Cerebellar cortex (tissue), 1 donor: ENCODE results near the gene ASXL2.
"Not testable (repeated sequence)": the region's sequence is repeated elsewhere in the genome, so short reads cannot be mapped to it uniquely, and the experiment has no call there.

Source experiments
- DNase-seq: peaks from one replicate; pipeline ENCODE4 v3.0.0-alpha.2; 2015; ENCODE audit warnings: low spot score

The ASXL2 gene

GRCh38 chr2:25735835-25736234, 142.5 kb downstream of the ASXL2 start:
- DNase-seq = no peak

GRCh38 chr2:25728559-25728958, 149.7 kb downstream of the ASXL2 start:
- DNase-seq = no peak

DNA sequence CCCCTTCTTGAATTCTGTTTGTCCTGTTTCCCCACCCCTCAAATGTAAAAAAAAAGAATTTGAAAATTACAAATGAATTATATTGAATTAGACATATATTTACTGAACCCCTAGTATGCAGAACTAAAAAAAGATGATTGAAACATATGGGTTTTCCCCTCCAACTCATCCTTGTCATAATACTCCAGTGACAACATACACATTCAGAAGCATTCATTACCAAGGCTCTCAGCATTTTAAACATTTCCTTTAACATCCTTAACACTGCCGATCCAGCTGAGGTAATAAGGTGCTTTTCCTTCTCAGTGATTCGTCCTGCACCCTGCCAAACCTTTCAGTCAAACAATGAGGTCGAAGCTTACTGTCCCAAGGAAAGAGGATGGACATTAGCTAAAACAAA, 151.8 kb downstream of the ASXL2 start:
- DNase-seq = no peak

DNA sequence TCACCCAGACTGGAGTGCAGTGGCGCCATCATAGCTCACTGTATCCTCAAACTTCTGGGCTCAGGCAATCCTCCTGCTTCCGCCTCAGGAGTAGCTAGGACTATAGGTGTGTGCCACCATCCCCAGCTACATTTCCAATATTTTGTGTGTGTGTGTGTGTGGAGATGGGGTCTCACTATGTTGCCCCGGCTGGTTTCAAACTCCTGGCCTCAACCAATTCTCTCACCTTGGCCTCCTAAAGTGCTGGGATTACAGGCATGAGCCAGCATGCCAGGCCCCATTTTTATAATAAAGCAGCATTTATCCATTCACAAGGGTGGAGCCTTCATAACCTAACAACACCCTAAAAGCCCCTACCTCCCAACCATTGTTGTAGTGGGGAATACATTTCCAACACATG, 152.4 kb downstream of the ASXL2 start:
- DNase-seq = no peak

DNA sequence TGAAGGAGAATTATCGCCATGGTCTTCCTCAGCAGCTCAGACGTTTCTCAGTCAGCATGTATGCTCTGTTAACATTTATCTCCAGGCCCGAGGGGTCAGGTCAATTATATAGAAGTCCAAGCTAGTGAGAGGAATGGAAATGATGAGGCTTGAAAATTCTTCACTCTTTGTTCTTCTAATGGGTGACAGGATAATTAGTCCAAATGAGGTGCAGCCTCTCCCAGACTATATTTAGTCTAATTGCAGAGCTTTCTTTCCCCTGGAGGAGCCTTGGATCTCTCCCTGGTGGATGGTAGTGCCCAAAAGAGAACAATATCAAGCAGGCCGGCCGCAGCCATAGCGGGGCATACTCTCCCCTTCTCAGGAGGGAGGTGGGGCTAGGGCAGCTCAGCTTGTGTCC, 153.5 kb downstream of the ASXL2 start:
- DNase-seq = no peak

DNA sequence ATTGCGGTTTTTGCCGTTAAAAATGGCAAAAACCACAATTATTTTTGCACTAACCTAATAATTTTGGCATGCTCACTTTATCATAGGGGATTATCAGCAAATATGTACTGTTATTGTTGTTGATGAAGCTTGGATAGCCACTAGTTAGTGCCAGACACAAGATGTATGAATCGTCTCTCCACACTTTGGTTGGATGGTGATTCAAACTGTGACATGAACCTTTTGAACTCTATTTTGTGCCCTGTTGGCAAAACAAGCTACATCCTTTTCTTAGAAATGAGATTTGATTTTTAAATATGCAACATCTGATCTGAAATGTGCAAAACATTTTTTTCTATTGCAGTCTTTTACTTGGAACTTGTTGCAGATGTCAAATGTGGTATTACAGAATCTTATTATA, 156.1 kb downstream of the ASXL2 start:
- no peak for DNase-seq

GRCh38 chr2:25720575-25720974, 157.7 kb downstream of the ASXL2 start:
- DNase-seq = no peak

DNA sequence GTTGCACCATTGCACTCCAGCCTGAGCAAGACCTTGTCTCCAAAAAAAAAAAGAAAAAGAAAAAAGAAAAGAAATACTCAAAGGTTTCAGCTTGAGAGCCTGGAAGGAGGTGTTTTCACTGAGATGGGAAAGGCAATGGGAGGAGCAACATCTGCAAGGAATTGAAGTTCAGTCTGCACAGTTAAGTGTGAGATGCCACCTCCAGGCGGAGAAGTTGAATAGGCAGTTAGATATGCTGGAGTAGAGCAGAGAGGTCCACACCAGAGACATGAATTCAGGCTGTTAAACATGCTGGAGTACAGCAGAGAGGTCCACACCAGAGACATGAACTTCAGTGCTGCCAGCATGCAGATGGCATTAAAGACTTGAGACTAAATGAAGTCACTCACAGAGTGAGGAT, 163.5 kb downstream of the ASXL2 start:
- peak; percentile 40 for DNase-seq

DNA sequence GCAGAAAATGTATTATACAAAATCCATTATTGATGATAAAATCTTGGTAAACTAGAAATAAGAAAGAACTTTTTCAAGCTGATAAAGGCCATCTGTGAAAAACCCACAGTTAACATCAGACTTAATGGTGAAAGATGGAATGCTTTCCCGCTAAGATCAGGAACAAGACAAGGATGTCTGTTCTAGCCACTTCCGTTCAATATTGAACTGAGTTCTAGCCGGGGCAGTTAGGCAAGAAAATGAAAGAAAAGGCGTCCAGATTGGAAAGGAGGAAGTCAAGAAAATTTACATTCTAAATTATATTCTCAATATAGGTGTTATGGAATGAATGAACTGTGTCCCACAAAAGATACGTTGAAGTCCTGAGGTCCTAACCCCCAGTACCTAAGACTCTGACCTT, 165.8 kb downstream of the ASXL2 start:
- no peak for DNase-seq

DNA sequence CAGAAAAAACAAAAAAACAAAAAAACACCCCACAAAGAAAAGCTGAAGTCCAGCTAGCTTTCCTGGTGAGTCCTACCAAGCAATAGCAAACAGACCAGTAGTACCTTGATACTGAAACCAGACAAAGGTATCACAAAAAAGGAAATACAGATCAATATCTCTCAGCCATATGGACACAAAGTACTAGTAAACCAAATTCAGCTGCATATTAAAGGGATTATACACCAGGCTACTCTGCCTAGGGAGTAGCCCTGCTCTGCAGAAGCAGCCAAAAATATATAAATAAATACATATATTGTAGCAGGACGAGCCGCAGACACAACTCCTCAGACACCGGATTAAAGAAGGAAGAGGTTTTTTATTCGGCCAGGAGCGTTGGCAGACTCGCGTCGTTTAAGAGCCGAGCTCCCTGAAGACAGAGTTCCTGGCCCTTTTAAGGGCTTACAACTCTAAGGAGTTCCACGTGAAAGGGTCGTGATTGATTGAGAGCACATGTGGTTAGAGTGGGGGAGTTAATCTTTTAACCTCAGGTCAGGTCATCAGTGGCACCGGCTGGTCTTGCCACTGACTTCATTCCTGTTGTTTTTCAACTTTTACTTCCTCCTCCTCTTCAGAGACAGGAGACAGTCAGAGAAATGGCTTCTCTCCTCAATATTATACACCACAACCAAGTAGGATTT, 166.5 kb downstream of the ASXL2 start:
- DNase-seq = no peak

DNA sequence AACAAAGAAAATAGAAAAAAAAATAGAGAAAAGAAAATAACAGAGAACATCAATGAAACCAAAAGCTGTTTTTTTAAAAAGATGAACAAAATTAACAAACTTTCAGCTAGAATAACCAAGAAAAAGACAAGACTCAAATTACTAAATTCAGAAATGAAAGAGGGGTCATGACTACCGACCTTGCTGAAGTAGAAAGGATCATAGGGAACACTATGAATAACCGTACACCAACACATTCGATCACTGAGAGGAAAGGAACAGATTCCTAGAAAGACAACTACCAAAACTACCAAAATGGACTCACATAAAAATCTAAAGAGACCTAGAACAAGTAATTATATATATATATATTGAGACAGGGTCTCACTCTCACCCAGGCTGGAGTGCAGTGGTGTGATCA, 167.5 kb downstream of the ASXL2 start:
- DNase-seq = no peak

GRCh38 chr2:25709349-25709748, 168.9 kb downstream of the ASXL2 start:
- no peak for DNase-seq

DNA sequence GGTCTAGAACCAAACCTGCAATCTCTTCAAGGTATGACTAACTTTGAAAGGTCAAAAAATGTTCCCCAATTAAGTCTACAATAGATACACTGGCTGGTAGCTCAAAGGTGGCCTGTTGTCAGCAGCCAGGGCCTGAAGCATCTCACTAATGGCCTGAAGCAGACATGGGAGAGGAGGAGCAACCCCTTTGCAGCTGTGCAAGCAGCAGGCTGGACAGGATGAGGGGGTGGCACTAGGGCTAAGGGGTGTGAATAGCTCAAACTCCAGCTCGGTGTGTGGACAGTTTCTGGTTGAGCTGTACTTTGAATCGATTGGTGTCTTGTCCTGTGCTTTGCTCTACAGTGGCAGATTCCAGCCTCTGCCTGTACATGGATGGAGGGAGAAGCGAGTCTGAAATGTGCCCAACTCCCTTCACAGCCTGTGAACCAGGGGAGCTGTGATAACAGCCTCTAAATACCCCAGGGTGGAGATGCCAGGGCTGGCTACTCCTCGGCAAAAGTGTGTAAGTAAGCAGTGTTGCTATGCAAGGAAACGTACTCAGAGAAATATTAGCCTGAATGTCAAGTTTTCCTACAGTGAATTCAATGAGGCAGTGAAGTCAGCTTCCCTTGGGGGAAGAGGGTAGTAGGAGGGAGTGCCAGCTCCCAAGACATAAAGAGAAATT, 170.2 kb downstream of the ASXL2 start:
- no peak for DNase-seq

- DNase-seq = not testable (repeated sequence)
Measured at GRCh38 chr2:25705575-25705974, 172.7 kb downstream of the ASXL2 start.

GRCh38 chr2:25701801-25702200, 176.5 kb downstream of the ASXL2 start:
- no peak for DNase-seq

- peak; percentile 83 for DNase-seq
Measured at GRCh38 chr2:25700221-25700660, 178.0 kb downstream of the ASXL2 start.

- DNase-seq = peak; percentile 87
Measured at GRCh38 chr2:25699216-25699615, 179.1 kb downstream of the ASXL2 start.

- DNase-seq = no peak
Measured at GRCh38 chr2:25698752-25699151, 179.5 kb downstream of the ASXL2 start.

- peak; percentile 16 for DNase-seq
Measured at GRCh38 chr2:25697559-25698341, 180.5 kb downstream of the ASXL2 start.

GRCh38 chr2:25692737-25693445, 185.4 kb downstream of the ASXL2 start:
- DNase-seq = no peak

GRCh38 chr2:25692143-25692542, 186.1 kb downstream of the ASXL2 start:
- no peak for DNase-seq

DNA sequence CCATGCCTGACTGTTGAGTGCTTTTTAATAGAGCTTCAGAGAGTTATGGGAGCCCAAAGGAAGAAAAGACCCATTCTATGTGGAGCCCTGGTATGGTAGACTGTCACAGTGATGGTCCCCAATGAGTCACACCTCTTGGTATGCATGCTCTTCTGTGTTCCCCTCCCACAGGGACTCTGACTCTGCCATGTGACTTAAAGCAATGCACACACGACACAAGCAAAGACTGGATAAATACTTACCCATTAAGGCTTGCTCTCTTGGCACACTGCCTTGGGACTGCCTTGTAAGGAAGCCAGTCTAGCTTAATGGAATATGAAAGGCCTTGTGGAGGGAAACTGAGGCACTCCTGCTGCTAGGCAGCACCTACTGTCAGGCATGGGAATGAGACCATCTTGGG, 188.2 kb downstream of the ASXL2 start:
- DNase-seq = no peak
